Panc1 (cell line): Measurements from ENCODE around the gene MYO18A. TPM values are rescaled to one million over a fixed set of nuclear protein-coding genes. Genes with fewer than 3 reads are reported as not detected.

Experiments
- ATAC-seq: fragments of 200-7000 bp; cut with Tn5 transposase; 2 replicates; pipeline ENCODE4 v1.9.1; 2020; ENCODE audit warnings: mild to moderate bottlenecking, moderate library complexity
- BruUV-seq: library from RNA; stranded (reverse); fragments of 400-500 nt; replicated peaks from 2 replicates; lab custom pipeline; 2021; lab: Mats Ljungman, UMichigan
- CTCF ChIA-PET: fragments of 300-600 bp; sonication (Branson Sonifier 250); formaldehyde crosslinking; loops from one replicate; lab custom pipeline; 2022; ENCODE audit warnings: antibody characterized with exemption; lab: Charles Lee
- POLR2A ChIA-PET: fragments of 300-600 bp; sonication (Branson Sonifier 250); formaldehyde crosslinking; loops from one replicate; lab custom pipeline; 2022; ENCODE audit warnings: antibody characterized with exemption; lab: Charles Lee
- DNase-seq: peaks from one replicate; pipeline ENCODE4 v3.0.0-alpha.2; 2010; ENCODE audit warnings: low read depth, low spot score
- H3K27ac ChIP-seq: 2 replicates; pipeline ENCODE4 v1.5.1; 2011; ENCODE audit warnings: mild to moderate bottlenecking, low read length, inconsistent platforms
- H3K27me3 ChIP-seq: fragments of 200-500 bp; sonication (Bioruptor generic); 2 replicates; pipeline ENCODE4 v1.6.0; 2014; ENCODE audit warnings: low read length, inconsistent platforms; ENCODE audit not compliant: control insufficient read depth, insufficient read depth
- H3K36me3 ChIP-seq: fragments of 200-500 bp; sonication (Bioruptor generic); 2 replicates; pipeline ENCODE4 v1.5.1; 2014; ENCODE audit warnings: inconsistent platforms, mild to moderate bottlenecking, low read length, moderate library complexity; ENCODE audit not compliant: control insufficient read depth, insufficient read depth
- H3K4me1 ChIP-seq: 2 replicates; pipeline ENCODE4 v1.5.1; 2011; ENCODE audit warnings: inconsistent platforms, mild to moderate bottlenecking, low read length, moderate library complexity; ENCODE audit not compliant: control insufficient read depth, insufficient read depth
- H3K4me3 ChIP-seq, 2 experiments: 2 replicates each; pipeline ENCODE4 v1.5.1; 2011 to 2012; ENCODE audit warnings: low read depth in 2 of 2, low read length in 2 of 2, mild to moderate bottlenecking in 2 of 2, inconsistent platforms in 1 of 2, moderate library complexity in 1 of 2
- H3K9me3 ChIP-seq: fragments of 200-500 bp; sonication (Bioruptor generic); 2 replicates; pipeline ENCODE4 v1.5.1; 2014; ENCODE audit warnings: low read depth, mild to moderate bottlenecking, inconsistent platforms, low read length, moderate library complexity; ENCODE audit not compliant: control insufficient read depth, insufficient read depth
- CTCF ChIP-seq: fragments of 450-650 bp; IDR thresholded peaks from 2 replicates; pipeline ENCODE4 v1.5.1; 2017; ENCODE audit warnings: mild to moderate bottlenecking
- POLR2AphosphoS5 ChIP-seq: IDR thresholded peaks from 2 replicates; pipeline ENCODE4 v1.6.1; 2012; ENCODE audit warnings: mild to moderate bottlenecking, low read depth, low read length, moderate library complexity
- SIN3A ChIP-seq: IDR thresholded peaks from 2 replicates; pipeline ENCODE4 v1.6.1; 2012; ENCODE audit warnings: low read depth, mild to moderate bottlenecking, low read length, moderate library complexity, borderline replicate concordance; ENCODE audit not compliant: insufficient read depth
- TCF7L2 ChIP-seq: IDR thresholded peaks from 2 replicates; pipeline ENCODE4 v1.6.1; 2011; ENCODE audit warnings: mild to moderate bottlenecking, low read depth, low read length, inconsistent platforms
- in situ Hi-C: cut with HindIII; loops from 2 replicates; pipeline ENCODE4 v1.10.0; 2016; ENCODE audit warnings: low sequenced_read_pairs, low pct_unique_long_range_greater_than_20kb
- intact Hi-C: fragments of 100-400 bp; cut with micrococcal nuclease; formaldehyde crosslinking; loops from one replicate; pipeline ENCODE4 v1.10.0; 2022; ENCODE audit not compliant: unreplicated experiment
- total RNA-seq: library from RNA; stranded (reverse); gene quantifications from one replicate; pipeline ENCODE4 v1.2.1, GENCODE V29; 2021; ENCODE audit not compliant: unreplicated experiment
- TF ChIP-seq, protein P1 (sequence below), 2 experiments: IDR thresholded peaks; 2 replicates each; pipeline ENCODE4 v1.6.1; 2011 to 2012; ENCODE audit warnings: low read depth in 2 of 2, control low read depth in 1 of 2, low read length in 1 of 2, mild to moderate bottlenecking in 1 of 2, moderate library complexity in 1 of 2; ENCODE audit not compliant: insufficient read depth in 1 of 2

The MYO18A gene
- total RNA-seq, 1 experiment from 2014 or later, result 108 TPM

- ChIA-PET CTCF (interaction anchor here (0.7 to 2.1 kb wide), 6 partner anchors 8 to 87 kb away, joined by 3 to 10 read pairs (median 5); no protein-coding TSS in a partner anchor), POLR2A (interaction anchor here (0.6 kb wide), 1 partner anchor 169 kb away, joined by 4 read pairs; no protein-coding TSS in a partner anchor)
- Histone ChIP-seq H3K27me3 (no peaks in the 10 kb centered on the region), H3K4me3 (no peak overlapping the region), H3K9me3 (no peaks in the 10 kb centered on the region), H3K4me1 (peaks cover 21% of the 10 kb centered on the region), H3K27ac (no peak overlapping the region), H3K36me3 (no peaks in the 10 kb centered on the region)
- no TSS peak for BruUV-seq
- no peak for ATAC-seq
- in situ Hi-C loops, result no loop called here
- no peak for TF ChIP-seq POLR2AphosphoS5
- no peak for DNase-seq
- intact Hi-C loops, result no loop called here
Measured at GRCh38 chr17:29131814-29132682, 48.1 kb downstream of the MYO18A start.

DNA sequence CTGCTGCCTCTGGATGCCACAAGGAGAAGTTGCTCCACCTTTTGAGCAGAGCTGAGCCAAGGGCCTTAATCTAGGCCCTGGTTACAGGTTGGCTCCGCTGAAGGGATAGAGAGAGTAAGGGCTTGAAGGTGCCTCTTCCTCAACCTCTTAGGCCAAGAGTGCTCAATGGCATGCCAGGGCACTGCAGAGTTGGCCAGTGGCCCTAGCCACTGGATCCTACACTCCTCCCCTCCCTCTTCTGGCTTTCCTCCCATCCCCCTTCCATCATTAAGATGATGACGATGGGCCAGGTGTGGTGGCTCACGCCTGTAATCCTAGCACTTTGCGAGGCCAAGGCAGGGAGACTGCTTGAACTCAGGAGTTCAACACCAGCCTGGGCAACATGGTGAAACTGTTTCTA is 50.5 kb downstream of the MYO18A start:
- POLR2A ChIA-PET, result interaction anchor here (0.7 kb wide), 1 partner anchor 138 kb away, joined by 12 read pairs; no protein-coding TSS in a partner anchor
- Histone ChIP-seq H3K27me3 (no peaks in the 10 kb centered on the region), H3K4me3 (no peak overlapping the region), H3K36me3 (no peaks in the 10 kb centered on the region), H3K4me1 (peaks cover 29% of the 10 kb centered on the region), H3K9me3 (no peaks in the 10 kb centered on the region), H3K27ac (no peak overlapping the region)
- TF ChIP-seq, protein P1, sequence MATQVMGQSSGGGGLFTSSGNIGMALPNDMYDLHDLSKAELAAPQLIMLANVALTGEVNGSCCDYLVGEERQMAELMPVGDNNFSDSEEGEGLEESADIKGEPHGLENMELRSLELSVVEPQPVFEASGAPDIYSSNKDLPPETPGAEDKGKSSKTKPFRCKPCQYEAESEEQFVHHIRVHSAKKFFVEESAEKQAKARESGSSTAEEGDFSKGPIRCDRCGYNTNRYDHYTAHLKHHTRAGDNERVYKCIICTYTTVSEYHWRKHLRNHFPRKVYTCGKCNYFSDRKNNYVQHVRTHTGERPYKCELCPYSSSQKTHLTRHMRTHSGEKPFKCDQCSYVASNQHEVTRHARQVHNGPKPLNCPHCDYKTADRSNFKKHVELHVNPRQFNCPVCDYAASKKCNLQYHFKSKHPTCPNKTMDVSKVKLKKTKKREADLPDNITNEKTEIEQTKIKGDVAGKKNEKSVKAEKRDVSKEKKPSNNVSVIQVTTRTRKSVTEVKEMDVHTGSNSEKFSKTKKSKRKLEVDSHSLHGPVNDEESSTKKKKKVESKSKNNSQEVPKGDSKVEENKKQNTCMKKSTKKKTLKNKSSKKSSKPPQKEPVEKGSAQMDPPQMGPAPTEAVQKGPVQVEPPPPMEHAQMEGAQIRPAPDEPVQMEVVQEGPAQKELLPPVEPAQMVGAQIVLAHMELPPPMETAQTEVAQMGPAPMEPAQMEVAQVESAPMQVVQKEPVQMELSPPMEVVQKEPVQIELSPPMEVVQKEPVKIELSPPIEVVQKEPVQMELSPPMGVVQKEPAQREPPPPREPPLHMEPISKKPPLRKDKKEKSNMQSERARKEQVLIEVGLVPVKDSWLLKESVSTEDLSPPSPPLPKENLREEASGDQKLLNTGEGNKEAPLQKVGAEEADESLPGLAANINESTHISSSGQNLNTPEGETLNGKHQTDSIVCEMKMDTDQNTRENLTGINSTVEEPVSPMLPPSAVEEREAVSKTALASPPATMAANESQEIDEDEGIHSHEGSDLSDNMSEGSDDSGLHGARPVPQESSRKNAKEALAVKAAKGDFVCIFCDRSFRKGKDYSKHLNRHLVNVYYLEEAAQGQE (IDR thresholded peaks at IDR 0.05; ENCODE audit: insufficient read depth in 1 of 2, low read depth in 2 of 2, low read length in 1 of 2), result no peak
- TF ChIP-seq POLR2AphosphoS5 (no peak), TCF7L2 (no peak), CTCF (no peak), SIN3A (no peak)
- intact Hi-C loops, result no loop called here
- ATAC-seq, result no peak
- in situ Hi-C loops, result no loop called here
- no peak for DNase-seq
- CTCF ChIA-PET, result interaction anchor here (0.6 kb wide), 1 partner anchor 664 kb away, joined by 3 read pairs; no protein-coding TSS in a partner anchor
- no TSS peak for BruUV-seq
